ENCODE results near the gene ZDHHC8.

Gene ZDHHC8

GRCh38 chr22:20131597-20131858 is at the start of gene ZDHHC8:
Gene ZDHHC8, plus strand, starts transcription at chr22:20131804. Its CDS starts 144 bp downstream, at chr22:20131948.
- peak; percentile 53 for DNase-seq

GRCh38 chr22:20083157-20083890 is 48.3 kb upstream of the ZDHHC8 start:
- DNase-seq, result no peak

- DNase-seq, result no peak
Observed at GRCh38 chr22:20083891-20084546, 47.6 kb upstream of the ZDHHC8 start.

- no peak for DNase-seq
Observed at GRCh38 chr22:20084547-20085413, 46.8 kb upstream of the ZDHHC8 start.

GRCh38 chr22:20085651-20086050 is 46.0 kb upstream of the ZDHHC8 start:
- no peak for DNase-seq

GRCh38 chr22:20086101-20086599 is 45.5 kb upstream of the ZDHHC8 start:
- DNase-seq, result no peak

- DNase-seq, result no peak
Observed at GRCh38 chr22:20086763-20087162, 44.8 kb upstream of the ZDHHC8 start.

GRCh38 chr22:20087319-20088262 is 44.0 kb upstream of the ZDHHC8 start:
- no peak for DNase-seq

- DNase-seq, result no peak
Observed at GRCh38 chr22:20088263-20088648, 43.3 kb upstream of the ZDHHC8 start.

GRCh38 chr22:20089226-20089976 is 42.2 kb upstream of the ZDHHC8 start:
- no peak for DNase-seq

- DNase-seq, result no peak
Observed at GRCh38 chr22:20089977-20090729, 41.5 kb upstream of the ZDHHC8 start.

GRCh38 chr22:20090730-20091240 is 40.8 kb upstream of the ZDHHC8 start:
- no peak for DNase-seq

- DNase-seq, result no peak
Observed at GRCh38 chr22:20091690-20092476, 39.7 kb upstream of the ZDHHC8 start.

- no peak for DNase-seq
Observed at GRCh38 chr22:20092477-20092854, 39.1 kb upstream of the ZDHHC8 start.

GRCh38 chr22:20093418-20094196 is 38.0 kb upstream of the ZDHHC8 start:
- no peak for DNase-seq

GRCh38 chr22:20094197-20094807 is 37.3 kb upstream of the ZDHHC8 start:
- no peak for DNase-seq

- DNase-seq, result no peak
Observed at GRCh38 chr22:20095521-20095920, 36.1 kb upstream of the ZDHHC8 start.

GRCh38 chr22:20096574-20097420 is 34.8 kb upstream of the ZDHHC8 start:
- DNase-seq, result no peak

Data from activated CD8-positive, alpha-beta memory T cell treated with anti-CD3 and anti-CD28 coated beads, Interleukin-2, amount 50 U/mL, for 4 hours (primary cell).